Type B pancreatic cell (in vitro differentiated cells): ENCODE measurements around the gene RUSF1. TPM values are rescaled to one million over a fixed set of nuclear protein-coding genes. Genes with fewer than 3 reads are reported as not detected.

ENCODE experiments used
- DNase-seq: peaks from one replicate; pipeline ENCODE4 v3.0.0; 2021; ENCODE audit warnings: mixed read lengths; ENCODE audit not compliant: unreplicated experiment; ENCODE audit errors: extremely low spot score
- H3K27ac Mint-ChIP-seq: 2 replicates; pipeline ENCODE4 v1.8.0; 2021; ENCODE audit warnings: mild to moderate bottlenecking, mixed read lengths
- H3K27me3 Mint-ChIP-seq: 2 replicates; pipeline ENCODE4 v1.8.0; 2021; ENCODE audit warnings: mixed read lengths
- H3K36me3 Mint-ChIP-seq: 2 replicates; pipeline ENCODE4 v1.8.0; 2021; ENCODE audit warnings: mixed read lengths
- H3K4me1 Mint-ChIP-seq: one replicate; pipeline ENCODE4 v1.8.0; 2021; ENCODE audit warnings: mixed read lengths; ENCODE audit not compliant: unreplicated experiment
- H3K4me3 Mint-ChIP-seq: 2 replicates; pipeline ENCODE4 v1.8.0; 2021; ENCODE audit warnings: mild to moderate bottlenecking, mixed read lengths
- H3K9me3 Mint-ChIP-seq: 2 replicates; pipeline ENCODE4 v1.8.0; 2021; ENCODE audit warnings: mixed read lengths
- CTCF ChIP-seq: fragments of 200-600 bp; sonication (generic); conservative IDR thresholded peaks from 2 replicates; pipeline ENCODE4 v1.5.0; 2021; ENCODE audit warnings: antibody characterized with exemption, mild to moderate bottlenecking
- total RNA-seq: library from RNA; stranded (reverse); gene quantifications from 2 replicates; pipeline ENCODE4 v1.2.1, GENCODE V29; 2021; ENCODE audit warnings: low replicate concordance

RUSF1 gene
- total RNA-seq, 1 donor from 2014 or later: 78.2 TPM

DNA sequence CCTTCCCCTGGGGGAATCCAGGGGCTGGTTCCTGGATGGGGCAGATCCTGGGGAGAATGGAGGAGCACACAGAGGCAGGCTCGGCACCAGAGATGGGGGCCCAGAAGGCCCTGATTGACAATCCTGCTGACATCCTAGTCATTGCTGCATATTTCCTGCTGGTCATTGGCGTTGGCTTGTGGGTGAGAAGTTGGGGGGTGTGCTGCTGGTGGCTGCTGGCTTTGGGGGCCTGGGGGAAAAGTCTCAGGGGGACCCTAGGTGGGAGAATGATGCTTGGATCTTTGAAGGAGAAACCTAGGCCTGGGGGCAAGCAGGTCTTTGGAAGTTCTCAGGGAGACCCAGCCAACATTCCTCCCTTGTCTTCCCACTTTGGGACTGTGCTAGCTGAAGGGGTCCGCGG, 25.1 kb downstream of the RUSF1 start, which contains the start of gene SLC5A2:
Gene SLC5A2 (plus strand): TSS at position 43 of the 400 bp plus-strand sequence. CDS start 14 bp downstream, at position 57.
- Mint-ChIP-seq H3K27me3 (peaks cover 65% of the 10 kb centered on the region), H3K36me3 (no peaks in the 10 kb centered on the region)

GRCh38 chr16:31480851-31481536, 27.2 kb downstream of the RUSF1 start:
- H3K36me3 Mint-ChIP-seq: no peaks in the 10 kb centered on the region
- no peak overlapping the region for H3K27ac Mint-ChIP-seq

More for the DNA sequence above, 25.1 kb downstream of the RUSF1 start, which contains the start of gene SLC5A2:
- Mint-ChIP-seq H3K4me3 (no peak within 1 kb of the TSS), H3K27ac (no peak within 1 kb of the TSS), H3K4me1 (no peaks in the 10 kb centered on the region), H3K9me3 (no peaks in the 10 kb centered on the region)
- TF ChIP-seq CTCF: no peak
- DNase-seq: no peak

GRCh38 chr16:31479751-31480150, 28.4 kb downstream of the RUSF1 start:
- H3K36me3 Mint-ChIP-seq: no peaks in the 10 kb centered on the region
- no peak overlapping the region for H3K27ac Mint-ChIP-seq
- no peak for DNase-seq
- no peaks in the 10 kb centered on the region for H3K4me1 Mint-ChIP-seq
- TF ChIP-seq CTCF: no peak
- H3K27me3 Mint-ChIP-seq: peaks cover 54% of the 10 kb centered on the region
- H3K9me3 Mint-ChIP-seq: no peaks in the 10 kb centered on the region
- H3K4me3 Mint-ChIP-seq: no peak overlapping the region

More at GRCh38 chr16:31480851-31481536, 27.2 kb downstream of the RUSF1 start:
- no peak for DNase-seq
- Mint-ChIP-seq H3K9me3 (no peaks in the 10 kb centered on the region), H3K4me1 (no peaks in the 10 kb centered on the region), H3K27me3 (peaks cover 58% of the 10 kb centered on the region), H3K4me3 (no peak overlapping the region)
- TF ChIP-seq CTCF: no peak

- H3K36me3 Mint-ChIP-seq: no peaks in the 10 kb centered on the region
- no peaks in the 10 kb centered on the region for H3K4me1 Mint-ChIP-seq
- no peak for DNase-seq
- peak overlapping the region; percentile 9 for H3K4me3 Mint-ChIP-seq
- TF ChIP-seq CTCF: no peak
- no peak overlapping the region for H3K27ac Mint-ChIP-seq
- H3K27me3 Mint-ChIP-seq: peaks cover 56% of the 10 kb centered on the region
- H3K9me3 Mint-ChIP-seq: no peaks in the 10 kb centered on the region
Measured at GRCh38 chr16:31478956-31479355, 29.2 kb downstream of the RUSF1 start.

- H3K27ac Mint-ChIP-seq: peak overlapping the region; percentile 66
- DNase-seq: no peak
Measured at GRCh38 chr16:31477220-31478216, 30.7 kb downstream of the RUSF1 start.

More at GRCh38 chr16:31477220-31478216, 30.7 kb downstream of the RUSF1 start:
- Mint-ChIP-seq H3K4me1 (peaks cover 5% of the 10 kb centered on the region), H3K27me3 (peaks cover 58% of the 10 kb centered on the region), H3K9me3 (no peaks in the 10 kb centered on the region), H3K4me3 (peak overlapping the region; percentile 86), H3K36me3 (peaks cover 5% of the 10 kb centered on the region)
- peak; percentile 52 for TF ChIP-seq CTCF
